ENCODE data around the gene SLC30A10. TPM values are rescaled to one million over a fixed set of nuclear protein-coding genes. Genes with fewer than 3 reads are reported as not detected.

Gene SLC30A10
- total RNA-seq, result not detected

DNA sequence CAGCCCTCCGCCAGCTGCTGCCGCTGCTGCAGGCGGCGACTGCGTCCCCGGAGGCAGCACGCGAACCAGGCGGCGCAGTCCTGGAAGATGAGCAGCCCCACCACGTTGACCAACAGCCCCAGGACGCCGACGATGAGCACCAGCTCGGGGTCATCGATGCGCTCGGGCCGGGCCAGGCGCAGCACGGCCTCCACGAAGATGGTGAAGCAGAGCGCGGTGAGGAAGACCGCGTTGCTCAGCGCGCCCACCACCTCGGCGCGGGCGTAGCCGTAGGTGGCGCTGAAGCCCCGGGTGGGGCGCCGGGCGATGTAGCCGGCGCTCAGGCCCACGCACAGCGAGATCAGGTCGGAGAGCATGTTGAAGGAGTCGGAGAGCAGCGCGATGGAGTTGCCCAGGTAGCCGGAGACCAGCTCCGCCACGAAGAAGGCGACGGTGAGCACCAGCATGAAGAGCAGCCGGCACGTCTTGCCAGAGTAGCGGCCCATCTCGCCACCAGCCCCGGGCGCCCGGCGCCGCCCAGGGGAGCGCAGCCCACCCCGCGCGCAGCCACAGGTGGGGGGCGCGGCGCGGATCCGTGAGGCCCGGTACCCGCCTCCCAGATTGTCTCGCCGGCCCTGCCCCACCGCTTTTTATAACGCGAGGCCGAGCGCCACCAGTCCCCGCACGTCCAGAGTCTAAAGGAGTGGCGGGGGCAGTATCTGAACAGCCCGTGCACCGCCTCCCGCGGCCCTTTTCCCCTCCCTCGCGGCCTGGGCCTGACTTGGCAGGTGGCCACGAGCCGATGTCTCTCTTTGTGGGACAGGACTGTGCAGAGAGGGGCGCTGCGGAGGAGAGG lies at the start of gene SLC30A10:
Gene SLC30A10, minus strand, starts transcription at position 602 of the 835 bp plus-strand sequence. Its CDS starts 117 bp downstream, at position 485.
- 5 to 13% methylated on average over 3 to 29 of the region's 91 CpGs for WGBS, 2 donors
- Histone ChIP-seq H3K4me3 (peak within 1 kb of the TSS; percentile 23 to 66 (median 34)), H3K27me3 (peaks cover 0 to 58% (median 0%) of the 10 kb centered on the region in 4 donors), H3K9me3 (no peaks in the 10 kb centered on the region), H3K4me1 (peaks cover 6 to 14% (median 10%) of the 10 kb centered on the region in 3 donors), H3K36me3 (no peaks in the 10 kb centered on the region), H3K27ac (no peak within 1 kb of the TSS)
- TF ChIP-seq, protein P1, sequence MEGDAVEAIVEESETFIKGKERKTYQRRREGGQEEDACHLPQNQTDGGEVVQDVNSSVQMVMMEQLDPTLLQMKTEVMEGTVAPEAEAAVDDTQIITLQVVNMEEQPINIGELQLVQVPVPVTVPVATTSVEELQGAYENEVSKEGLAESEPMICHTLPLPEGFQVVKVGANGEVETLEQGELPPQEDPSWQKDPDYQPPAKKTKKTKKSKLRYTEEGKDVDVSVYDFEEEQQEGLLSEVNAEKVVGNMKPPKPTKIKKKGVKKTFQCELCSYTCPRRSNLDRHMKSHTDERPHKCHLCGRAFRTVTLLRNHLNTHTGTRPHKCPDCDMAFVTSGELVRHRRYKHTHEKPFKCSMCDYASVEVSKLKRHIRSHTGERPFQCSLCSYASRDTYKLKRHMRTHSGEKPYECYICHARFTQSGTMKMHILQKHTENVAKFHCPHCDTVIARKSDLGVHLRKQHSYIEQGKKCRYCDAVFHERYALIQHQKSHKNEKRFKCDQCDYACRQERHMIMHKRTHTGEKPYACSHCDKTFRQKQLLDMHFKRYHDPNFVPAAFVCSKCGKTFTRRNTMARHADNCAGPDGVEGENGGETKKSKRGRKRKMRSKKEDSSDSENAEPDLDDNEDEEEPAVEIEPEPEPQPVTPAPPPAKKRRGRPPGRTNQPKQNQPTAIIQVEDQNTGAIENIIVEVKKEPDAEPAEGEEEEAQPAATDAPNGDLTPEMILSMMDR (IDR thresholded peaks at IDR 0.05), result no peak
- TF ChIP-seq POLR2A (IDR thresholded peaks at IDR 0.05), result no peak
- intact Hi-C loops (cut with DNase I), result no loop called here
- DNase-seq, result no peak

GRCh38 chr1:219973213-219973612 lies 44.9 kb upstream of the SLC30A10 start:
- Histone ChIP-seq H3K27me3 (no peaks in the 10 kb centered on the region), H3K27ac (no peak overlapping the region), H3K9me3 (no peaks in the 10 kb centered on the region), H3K36me3 (peaks cover 0 to 98% (median 8%) of the 10 kb centered on the region in 3 donors), H3K4me3 (no peak overlapping the region), H3K4me1 (no peaks in the 10 kb centered on the region)
- 77 to 95% methylated on average over 3 of the region's 3 CpGs for WGBS, 2 donors
- intact Hi-C loops (cut with DNase I), result no loop called here
- no peak for DNase-seq
- TF ChIP-seq POLR2A (IDR thresholded peaks at IDR 0.05), result no peak
- TF ChIP-seq, protein P1 (IDR thresholded peaks at IDR 0.05), result no peak

- no peak overlapping the region for H3K27ac ChIP-seq
- no peaks in the 10 kb centered on the region for H3K27me3 ChIP-seq
- H3K9me3 ChIP-seq, result no peaks in the 10 kb centered on the region
- peaks cover 0 to 50% (median 7%) of the 10 kb centered on the region in 3 donors for H3K36me3 ChIP-seq
- TF ChIP-seq, protein P1 (IDR thresholded peaks at IDR 0.05), result no peak
- TF ChIP-seq POLR2A (IDR thresholded peaks at IDR 0.05), result no peak
- WGBS, 2 donors, result 88 to 89% methylated on average over 4 of the region's 4 CpGs
- intact Hi-C loops (cut with DNase I), result no loop called here
- H3K4me1 ChIP-seq, result no peaks in the 10 kb centered on the region
- no peak overlapping the region for H3K4me3 ChIP-seq
- DNase-seq, result no peak
These were observed 39.0 kb upstream of the SLC30A10 start for GRCh38 chr1:219967361-219967760.

- no peak overlapping the region for H3K4me3 ChIP-seq
- no peaks in the 10 kb centered on the region for H3K4me1 ChIP-seq
- peaks cover 0 to 37% (median 7%) of the 10 kb centered on the region in 3 donors for H3K36me3 ChIP-seq
- whole genome bisulfite sequencing, 2 donors, result 77 to 83% methylated on average over 2 of the region's 2 CpGs
- TF ChIP-seq POLR2A (IDR thresholded peaks at IDR 0.05), result no peak
- TF ChIP-seq, protein P1 (IDR thresholded peaks at IDR 0.05), result no peak
- no peaks in the 10 kb centered on the region for H3K27me3 ChIP-seq
- H3K27ac ChIP-seq, result no peak overlapping the region
- intact Hi-C loops (cut with DNase I), result no loop called here
- H3K9me3 ChIP-seq, result no peaks in the 10 kb centered on the region
- DNase-seq, result no peak
These were observed 37.7 kb upstream of the SLC30A10 start for GRCh38 chr1:219966071-219966349.

DNA sequence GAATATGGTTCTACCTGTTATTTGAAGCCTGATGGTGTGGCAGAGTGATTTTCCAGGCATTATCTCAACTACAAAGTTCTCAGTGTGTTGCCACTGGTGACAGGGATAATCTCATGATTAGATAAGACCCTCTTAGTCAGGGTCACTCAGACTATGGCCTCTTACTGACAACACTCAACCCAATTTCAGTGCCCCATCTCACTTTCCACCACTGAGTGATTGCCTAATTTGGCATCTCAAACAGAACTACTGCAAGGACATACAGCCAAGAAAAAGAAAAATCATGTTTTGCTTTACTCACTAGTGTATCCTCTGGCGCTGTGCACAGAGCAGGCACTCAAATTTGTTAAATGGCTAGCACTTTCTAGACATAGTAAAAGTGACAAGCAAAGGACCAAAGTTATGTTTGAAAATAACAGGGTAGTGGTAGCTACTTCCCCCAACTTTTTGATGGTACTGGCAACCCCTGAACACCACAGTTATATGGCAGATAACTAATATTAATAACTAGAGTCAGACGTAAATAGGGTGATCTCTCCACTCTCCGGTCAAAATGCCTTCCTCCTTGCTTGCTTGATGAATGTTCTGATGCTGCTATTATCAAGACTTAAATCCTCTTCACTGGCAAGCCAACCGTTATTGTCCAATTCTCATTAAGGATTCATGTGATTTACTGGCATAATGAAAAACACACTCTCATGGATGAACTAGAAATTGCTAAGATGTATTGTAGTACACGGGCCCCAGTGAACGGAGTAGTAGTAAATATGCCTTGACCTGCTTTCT lies 37.1 kb upstream of the SLC30A10 start:
- Histone ChIP-seq H3K36me3 (peaks cover 0 to 32% (median 5%) of the 10 kb centered on the region in 3 donors), H3K27me3 (no peaks in the 10 kb centered on the region), H3K9me3 (no peaks in the 10 kb centered on the region), H3K27ac (no peak overlapping the region), H3K4me3 (no peak overlapping the region), H3K4me1 (no peaks in the 10 kb centered on the region)
- intact Hi-C loops (cut with DNase I), result no loop called here
- 80 to 85% methylated on average over 6 of the region's 6 CpGs for WGBS, 2 donors
- no peak for TF ChIP-seq POLR2A (IDR thresholded peaks at IDR 0.05)
- TF ChIP-seq, protein P1 (IDR thresholded peaks at IDR 0.05), result no peak
- DNase-seq, result no peak

Data from esophagus squamous epithelium (tissue), 5 donors.